GM06990 (cell line): ENCODE data around the gene TMPRSS4.
"Not testable (repeated sequence)": the region's sequence is repeated elsewhere in the genome, so short reads cannot be mapped to it uniquely, and the experiment has no call there.

ENCODE experiments used
- DNase-seq: peaks from one replicate; pipeline ENCODE4 v3.0.0-alpha.2; 2011; ENCODE audit not compliant: insufficient read length; ENCODE audit errors: extremely low read depth
- H3K27me3 ChIP-seq: replicated peaks from 2 replicates; pipeline ENCODE4 v1.6.0; 2011; ENCODE audit warnings: low read length; ENCODE audit not compliant: control insufficient read depth, insufficient read depth
- H3K36me3 ChIP-seq: 2 replicates; pipeline ENCODE4 v1.5.1; 2011; ENCODE audit warnings: low read length; ENCODE audit not compliant: control insufficient read depth, insufficient read depth
- H3K4me3 ChIP-seq: replicated peaks from 2 replicates; pipeline ENCODE4 v1.5.1; 2011; ENCODE audit warnings: low read depth, mild to moderate bottlenecking, control low read depth, low read length
- TF ChIP-seq, protein P1 (sequence below): IDR thresholded peaks from 2 replicates; pipeline ENCODE4 v1.5.1; 2011; ENCODE audit warnings: low read length, control low read depth, mild to moderate bottlenecking, inconsistent platforms; ENCODE audit not compliant: insufficient read depth, poor library complexity, severe bottlenecking

The TMPRSS4 gene

DNA sequence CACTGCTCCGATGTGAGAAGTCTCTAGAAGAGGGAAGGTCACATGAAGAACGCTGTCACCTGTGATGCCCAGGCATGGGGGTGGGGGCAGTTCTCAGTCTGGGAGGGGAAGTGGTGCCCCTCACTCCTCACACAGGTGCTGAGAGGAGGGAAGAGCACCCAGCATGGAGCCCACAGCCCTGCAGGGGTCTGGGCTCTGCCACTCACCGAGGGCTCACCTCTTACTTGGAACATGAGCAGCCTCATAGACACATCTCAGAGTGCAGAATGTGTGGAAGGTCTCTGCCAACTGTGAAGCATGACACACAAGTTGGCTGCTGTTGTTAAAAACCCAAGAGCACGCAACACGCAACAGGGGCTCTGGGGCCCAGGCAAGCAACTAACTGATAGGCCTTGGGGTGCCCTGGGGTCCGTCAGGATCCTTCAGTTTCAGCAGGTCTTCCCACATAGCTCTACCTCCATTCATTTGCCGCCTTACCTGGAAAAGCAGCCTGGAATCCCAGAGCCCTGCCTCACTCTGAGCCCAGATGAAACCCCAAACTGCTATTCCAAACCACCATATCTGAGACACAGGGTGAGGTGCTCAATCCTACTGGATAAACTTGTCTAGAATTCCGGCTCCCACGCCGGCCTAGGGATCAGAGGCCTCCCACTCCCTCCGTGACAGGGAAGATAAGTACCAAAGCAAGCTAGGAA, 17.5 kb upstream of the TMPRSS4 start:
- Histone ChIP-seq H3K4me3 (no peak overlapping the region), H3K27me3 (peaks cover 4% of the 10 kb centered on the region), H3K36me3 (no peaks in the 10 kb centered on the region)
- DNase-seq = no peak
- TF ChIP-seq, protein P1, sequence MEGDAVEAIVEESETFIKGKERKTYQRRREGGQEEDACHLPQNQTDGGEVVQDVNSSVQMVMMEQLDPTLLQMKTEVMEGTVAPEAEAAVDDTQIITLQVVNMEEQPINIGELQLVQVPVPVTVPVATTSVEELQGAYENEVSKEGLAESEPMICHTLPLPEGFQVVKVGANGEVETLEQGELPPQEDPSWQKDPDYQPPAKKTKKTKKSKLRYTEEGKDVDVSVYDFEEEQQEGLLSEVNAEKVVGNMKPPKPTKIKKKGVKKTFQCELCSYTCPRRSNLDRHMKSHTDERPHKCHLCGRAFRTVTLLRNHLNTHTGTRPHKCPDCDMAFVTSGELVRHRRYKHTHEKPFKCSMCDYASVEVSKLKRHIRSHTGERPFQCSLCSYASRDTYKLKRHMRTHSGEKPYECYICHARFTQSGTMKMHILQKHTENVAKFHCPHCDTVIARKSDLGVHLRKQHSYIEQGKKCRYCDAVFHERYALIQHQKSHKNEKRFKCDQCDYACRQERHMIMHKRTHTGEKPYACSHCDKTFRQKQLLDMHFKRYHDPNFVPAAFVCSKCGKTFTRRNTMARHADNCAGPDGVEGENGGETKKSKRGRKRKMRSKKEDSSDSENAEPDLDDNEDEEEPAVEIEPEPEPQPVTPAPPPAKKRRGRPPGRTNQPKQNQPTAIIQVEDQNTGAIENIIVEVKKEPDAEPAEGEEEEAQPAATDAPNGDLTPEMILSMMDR = no peak

DNA sequence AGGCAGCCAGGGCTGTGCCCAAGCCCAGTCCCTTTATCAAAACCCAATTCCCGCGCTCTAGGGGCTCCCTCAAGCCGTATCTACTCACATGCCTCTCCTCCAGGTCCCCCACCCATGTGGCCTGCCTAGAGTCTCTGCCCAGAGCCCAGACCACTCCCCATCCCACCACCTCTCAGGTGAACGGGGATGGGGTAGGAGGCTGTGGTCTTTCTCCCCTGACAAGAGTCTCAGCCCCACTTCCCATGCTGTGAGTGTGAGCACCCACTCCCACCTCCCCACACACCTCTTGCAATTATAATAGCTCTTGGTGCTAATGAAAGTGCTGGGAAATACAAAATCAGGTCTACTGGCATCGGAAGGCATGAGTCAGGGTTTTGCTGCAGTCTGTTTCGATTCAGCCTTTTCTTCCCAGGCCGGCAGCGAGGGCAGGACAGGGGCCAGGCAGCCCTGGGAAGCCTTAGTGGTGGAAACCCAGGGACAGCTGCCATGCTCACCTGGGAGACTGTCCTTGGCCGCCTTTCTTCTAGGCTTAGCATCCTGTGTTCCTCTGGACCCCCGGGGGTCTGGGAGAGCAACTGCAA, 16.7 kb upstream of the TMPRSS4 start:
- peaks cover 4% of the 10 kb centered on the region for H3K27me3 ChIP-seq
- H3K36me3 ChIP-seq = no peaks in the 10 kb centered on the region
- no peak overlapping the region for H3K4me3 ChIP-seq
- no peak for DNase-seq
- TF ChIP-seq, protein P1 = no peak

DNA sequence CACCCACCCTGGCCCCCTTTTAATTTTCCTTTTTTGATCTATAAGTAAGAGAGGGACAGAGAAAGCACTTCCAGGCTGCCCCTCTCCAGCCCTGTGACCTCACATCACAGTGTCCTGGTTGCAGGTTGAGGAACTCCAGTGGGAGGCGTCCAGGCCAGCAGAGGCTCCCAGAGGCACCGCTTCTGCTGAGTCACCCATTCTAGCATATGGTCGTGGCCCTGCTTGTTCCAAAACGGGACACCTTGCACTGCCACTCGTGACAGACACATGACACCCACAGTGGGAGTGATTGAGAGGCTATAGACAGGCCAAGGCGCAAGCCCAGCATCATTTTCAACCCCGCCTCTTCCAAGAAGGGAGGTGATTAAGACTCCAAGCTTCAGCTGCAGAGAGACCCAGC, 16.0 kb upstream of the TMPRSS4 start:
- TF ChIP-seq, protein P1 = no peak
- no peaks in the 10 kb centered on the region for H3K36me3 ChIP-seq
- no peak overlapping the region for H3K4me3 ChIP-seq
- peaks cover 4% of the 10 kb centered on the region for H3K27me3 ChIP-seq
- no peak for DNase-seq

DNA sequence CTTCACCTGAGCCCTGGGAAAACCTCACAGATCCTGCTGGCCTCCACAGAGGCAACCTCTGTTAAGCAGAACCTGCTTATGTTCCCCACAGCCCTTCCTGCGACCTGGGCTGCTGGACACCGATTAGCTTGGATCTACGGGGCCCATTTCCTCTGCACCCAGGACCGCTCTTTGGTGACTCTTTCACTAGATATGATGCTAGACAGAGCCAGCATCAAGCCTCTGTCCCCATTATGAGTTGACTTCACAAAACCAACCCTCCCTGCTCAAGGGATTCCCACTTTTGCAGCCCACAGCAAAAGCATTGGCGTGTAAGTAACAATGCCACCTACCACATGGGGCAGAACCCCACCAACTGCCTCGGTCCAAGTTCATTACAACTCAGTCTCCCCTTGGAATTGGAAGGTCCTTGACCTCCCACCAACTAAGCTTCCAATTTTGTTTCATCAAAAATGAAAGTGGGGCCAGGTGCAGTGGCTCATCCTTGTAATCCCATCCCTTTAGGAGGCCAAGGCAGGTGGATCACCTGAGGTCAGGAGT, 15.2 kb upstream of the TMPRSS4 start:
- TF ChIP-seq, protein P1 = no peak
- peaks cover 4% of the 10 kb centered on the region for H3K27me3 ChIP-seq

DNA sequence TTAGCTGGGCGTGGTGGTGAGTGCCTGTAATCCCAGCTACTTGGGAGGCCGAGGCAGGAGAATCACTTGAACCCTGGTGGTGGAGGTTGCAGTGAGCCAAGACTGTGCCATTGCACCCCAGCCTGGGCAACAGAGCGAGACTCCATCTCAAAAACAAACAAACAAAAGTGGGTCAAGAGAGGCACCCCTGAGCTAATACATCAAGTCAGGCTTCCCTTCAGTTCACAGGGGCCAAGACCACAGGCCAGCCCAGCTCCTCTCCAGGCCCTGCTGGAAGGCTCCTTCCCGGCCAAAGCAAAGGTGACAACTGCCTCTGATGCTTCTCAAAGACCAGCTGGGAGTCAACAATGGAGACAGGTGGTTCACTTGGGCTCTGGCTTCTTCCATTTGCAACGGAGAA, 14.7 kb upstream of the TMPRSS4 start:
- not testable (repeated sequence) for H3K36me3 ChIP-seq, DNase-seq, H3K27me3 ChIP-seq, H3K4me3 ChIP-seq

More for the DNA sequence above, 15.2 kb upstream of the TMPRSS4 start:
- no peak for DNase-seq
- H3K4me3 ChIP-seq = no peak overlapping the region
- no peaks in the 10 kb centered on the region for H3K36me3 ChIP-seq

DNA sequence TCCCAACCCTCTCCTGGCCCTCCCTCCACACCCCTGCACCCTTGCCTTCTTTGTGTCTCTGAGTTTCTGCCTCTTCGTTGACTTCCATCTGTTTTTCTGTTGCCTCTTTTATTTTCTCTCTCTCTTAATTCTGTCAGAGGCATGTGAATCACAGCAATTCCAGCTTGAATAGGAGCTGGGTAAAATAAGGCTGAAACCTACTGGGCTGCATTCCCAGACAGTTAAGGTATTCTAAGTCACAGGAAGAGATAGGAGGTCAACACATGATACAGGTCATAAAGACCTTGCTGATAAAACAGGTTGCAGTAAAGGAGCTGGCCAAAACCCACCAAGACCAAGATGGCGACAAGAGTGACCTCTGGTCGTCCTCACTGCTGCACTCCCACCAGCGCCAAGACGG, 14.2 kb upstream of the TMPRSS4 start:
- not testable (repeated sequence) for H3K27me3 ChIP-seq, DNase-seq, H3K4me3 ChIP-seq, H3K36me3 ChIP-seq

DNA sequence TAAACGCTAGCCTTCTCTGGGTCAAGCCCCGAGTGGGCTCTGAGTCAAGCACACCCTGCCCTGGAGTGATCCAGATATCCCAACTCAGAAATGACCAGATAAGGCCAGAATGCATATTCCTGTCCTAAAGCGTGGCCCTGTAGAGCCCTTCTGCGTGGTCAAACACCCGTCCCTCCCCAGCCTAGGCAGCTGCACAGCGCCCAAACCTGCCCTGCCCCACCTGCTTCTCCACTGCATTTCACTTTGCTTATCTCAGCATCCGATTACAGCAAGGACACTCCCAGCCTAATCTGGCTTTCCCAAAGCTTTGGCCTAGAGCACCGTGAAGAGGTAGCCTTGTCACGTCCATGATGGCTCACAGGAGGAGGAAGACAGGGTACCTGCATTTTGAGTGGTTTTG, 11.9 kb upstream of the TMPRSS4 start:
- Histone ChIP-seq H3K4me3 (no peak overlapping the region), H3K27me3 (peaks cover under 1% of the 10 kb centered on the region; the same call in 1 of the 2 replicates), H3K36me3 (no peaks in the 10 kb centered on the region)
- TF ChIP-seq, protein P1 = no peak
- DNase-seq = no peak
